OCI-LY3 (cell line): ENCODE data around the gene LHPP.

ENCODE experiments used
- H2AFZ ChIP-seq: fragments of 200-600, 300-600 bp; shearing (Covaris generic); 2 replicates; pipeline ENCODE4 v1.6.0; 2014; ENCODE audit warnings: antibody characterized with exemption, low read depth, low read length
- H3K27ac ChIP-seq: fragments of 200-600, 300-600 bp; sonication (generic); 2 replicates; pipeline ENCODE4 v1.5.1; 2014; ENCODE audit warnings: mild to moderate bottlenecking, low read length, moderate library complexity, mixed read lengths
- H3K27me3 ChIP-seq: fragments of 200-600, 300-600 bp; sonication (generic); 2 replicates; pipeline ENCODE4 v1.6.1; 2014; ENCODE audit warnings: low read depth, low read length, mixed read lengths
- H3K36me3 ChIP-seq: fragments of 200-600, 300-600 bp; sonication (generic); replicated peaks from 2 replicates; pipeline ENCODE3; 2014; ENCODE audit warnings: low read depth, low read length, mixed read lengths
- H3K4me1 ChIP-seq: fragments of 300-600, 200-600 bp; sonication (generic); 2 replicates; pipeline ENCODE4 v1.6.1; 2014; ENCODE audit warnings: low read length, mixed read lengths
- H3K4me2 ChIP-seq: fragments of 200-600, 300-600 bp; sonication (generic); 2 replicates; pipeline ENCODE4 v1.6.1; 2014; ENCODE audit warnings: low read length, mixed read lengths
- H3K4me3 ChIP-seq: fragments of 300-600, 200-600 bp; sonication (generic); 2 replicates; pipeline ENCODE4 v1.5.1; 2014; ENCODE audit warnings: antibody characterized with exemption, mild to moderate bottlenecking, low read length, moderate library complexity
- H3K79me2 ChIP-seq: fragments of 300-600, 200-600 bp; shearing (Covaris generic); 2 replicates; pipeline ENCODE4 v1.6.1; 2014; ENCODE audit warnings: mild to moderate bottlenecking, low read length, mixed read lengths
- H3K9ac ChIP-seq: fragments of 300-600, 200-600 bp; shearing (Covaris generic); 2 replicates; pipeline ENCODE4 v1.6.0; 2014; ENCODE audit warnings: mild to moderate bottlenecking, low read length, moderate library complexity
- H3K9me3 ChIP-seq: fragments of 200-600, 300-600 bp; shearing (Covaris generic); 2 replicates; pipeline ENCODE4 v1.6.1; 2014; ENCODE audit warnings: low read length, mixed read lengths; ENCODE audit not compliant: insufficient read depth
- H4K20me1 ChIP-seq: fragments of 200-600, 300-600 bp; sonication (generic); 2 replicates; pipeline ENCODE4 v1.6.1; 2016; ENCODE audit warnings: low read length, mixed read lengths; ENCODE audit not compliant: insufficient read depth
- CTCF ChIP-seq: fragments of 200-600, 300-600 bp; sonication (generic); IDR thresholded peaks from 2 replicates; pipeline ENCODE4 v1.5.1; 2014; ENCODE audit warnings: antibody characterized with exemption, low read length, low read depth
- EZH2phosphoT487 ChIP-seq: fragments of 200-600 bp; shearing (Covaris generic); IDR thresholded peaks from 2 replicates; pipeline ENCODE4 v1.6.1; 2018; ENCODE audit warnings: antibody characterized with exemption, mixed run types, low read depth

LHPP gene

GRCh38 chr10:124646483-124647352, 185.1 kb downstream of the LHPP start:
- Histone ChIP-seq H3K4me2 (no peak overlapping the region), H3K4me3 (no peak overlapping the region), H4K20me1 (peaks cover 55% of the 10 kb centered on the region), H3K9ac (no peak overlapping the region), H3K27me3 (no peaks in the 10 kb centered on the region), H2AFZ (no peak overlapping the region), H3K4me1 (peaks cover 33% of the 10 kb centered on the region), H3K9me3 (no peaks in the 10 kb centered on the region), H3K27ac (no peak overlapping the region), H3K79me2 (peaks cover 10% of the 10 kb centered on the region; the same call in 1 of the 2 replicates), H3K36me3 (peaks cover 3% of the 10 kb centered on the region)
- TF ChIP-seq EZH2phosphoT487: no peak
- TF ChIP-seq CTCF: no peak

DNA sequence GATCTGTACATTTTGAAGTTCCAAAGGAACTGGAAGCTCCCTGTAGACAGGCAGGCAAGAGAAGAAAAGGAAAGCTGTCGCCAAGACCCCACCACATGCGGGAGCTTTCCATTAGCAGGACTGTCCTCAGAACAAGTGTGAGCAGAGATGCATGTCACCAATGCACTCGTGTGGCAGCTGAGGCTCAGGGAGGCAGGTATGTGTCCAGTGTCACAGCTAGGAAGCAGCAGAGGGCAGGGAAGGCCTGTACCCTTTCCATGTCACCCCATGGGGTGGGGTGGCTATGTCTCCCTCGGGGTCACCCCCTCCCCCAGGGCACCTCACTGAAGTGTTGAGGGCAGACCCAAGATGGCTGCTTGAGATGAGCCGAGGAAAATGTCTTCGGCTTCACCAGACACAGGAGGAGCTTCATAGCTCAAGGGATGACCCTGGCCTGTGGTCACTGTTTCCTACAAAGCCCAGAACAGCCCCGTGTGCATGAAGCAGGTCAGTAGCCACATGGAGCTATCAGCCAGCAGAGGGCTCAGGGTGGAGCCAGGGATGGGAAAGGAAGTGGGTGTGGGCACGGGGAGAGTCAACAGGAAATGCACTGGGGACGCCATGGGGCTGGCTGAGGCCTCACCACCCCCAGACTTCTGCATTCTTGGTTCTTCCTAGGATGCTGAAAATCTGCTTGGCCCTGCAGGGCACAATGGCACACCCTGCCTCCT, 186.0 kb downstream of the LHPP start:
- Histone ChIP-seq H3K4me1 (peaks cover 33% of the 10 kb centered on the region), H3K9ac (no peak overlapping the region), H3K4me2 (no peak overlapping the region), H3K27ac (no peak overlapping the region), H4K20me1 (peaks cover 51% of the 10 kb centered on the region), H3K4me3 (no peak overlapping the region), H3K36me3 (no peaks in the 10 kb centered on the region), H3K79me2 (peaks cover 6% of the 10 kb centered on the region; the same call in 1 of the 2 replicates), H3K9me3 (no peaks in the 10 kb centered on the region), H3K27me3 (no peaks in the 10 kb centered on the region), H2AFZ (no peak overlapping the region)
- TF ChIP-seq CTCF: no peak
- no peak for TF ChIP-seq EZH2phosphoT487

- Histone ChIP-seq H3K9me3 (no peaks in the 10 kb centered on the region), H3K4me2 (no peak overlapping the region), H3K36me3 (no peaks in the 10 kb centered on the region), H3K4me3 (no peak overlapping the region), H3K4me1 (peaks cover 33% of the 10 kb centered on the region), H3K27ac (no peak overlapping the region), H3K79me2 (peaks cover 6% of the 10 kb centered on the region; the same call in 1 of the 2 replicates), H4K20me1 (peaks cover 54% of the 10 kb centered on the region), H3K9ac (no peak overlapping the region), H3K27me3 (no peaks in the 10 kb centered on the region), H2AFZ (no peak overlapping the region)
- TF ChIP-seq EZH2phosphoT487 (no peak), CTCF (no peak)
Observed at GRCh38 chr10:124648131-124648475, 186.5 kb downstream of the LHPP start.

DNA sequence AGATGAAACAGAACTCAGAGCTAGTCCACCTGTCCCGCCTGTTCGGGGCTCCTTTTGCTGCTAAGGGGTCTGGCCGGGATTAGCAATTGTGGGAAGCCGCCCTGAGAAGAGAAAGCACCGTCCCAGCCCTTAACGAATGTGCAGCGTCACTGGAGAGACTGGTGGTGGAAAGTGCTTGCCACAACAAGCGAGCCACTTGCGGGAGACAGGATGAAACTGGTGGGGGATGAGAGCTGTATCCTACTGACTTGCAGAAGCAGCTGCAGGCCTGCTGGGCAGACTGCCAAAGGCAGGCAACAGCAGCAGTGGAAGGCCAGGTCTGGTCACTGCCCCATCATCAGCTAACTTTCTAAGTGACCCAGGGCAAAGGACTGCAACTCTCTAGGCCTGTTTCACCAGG, 187.1 kb downstream of the LHPP start:
- Histone ChIP-seq H3K9ac (no peak overlapping the region), H3K4me3 (no peak overlapping the region), H3K4me1 (peaks cover 33% of the 10 kb centered on the region), H3K36me3 (no peaks in the 10 kb centered on the region), H3K4me2 (no peak overlapping the region), H4K20me1 (peaks cover 53% of the 10 kb centered on the region), H3K79me2 (peaks cover 6% of the 10 kb centered on the region; the same call in 1 of the 2 replicates), H3K27me3 (no peaks in the 10 kb centered on the region), H3K9me3 (no peaks in the 10 kb centered on the region), H2AFZ (no peak overlapping the region), H3K27ac (no peak overlapping the region)
- TF ChIP-seq EZH2phosphoT487 (no peak), CTCF (no peak)
